GM19452 (cell line): Measurements from ENCODE around the gene GTF2F2.

Experiments used
- ATAC-seq: cut with Tn5 transposase; IDR thresholded peaks from one replicate; pipeline ENCODE4 v1.9.1; 2021; ENCODE audit not compliant: unreplicated experiment

GTF2F2 gene

DNA sequence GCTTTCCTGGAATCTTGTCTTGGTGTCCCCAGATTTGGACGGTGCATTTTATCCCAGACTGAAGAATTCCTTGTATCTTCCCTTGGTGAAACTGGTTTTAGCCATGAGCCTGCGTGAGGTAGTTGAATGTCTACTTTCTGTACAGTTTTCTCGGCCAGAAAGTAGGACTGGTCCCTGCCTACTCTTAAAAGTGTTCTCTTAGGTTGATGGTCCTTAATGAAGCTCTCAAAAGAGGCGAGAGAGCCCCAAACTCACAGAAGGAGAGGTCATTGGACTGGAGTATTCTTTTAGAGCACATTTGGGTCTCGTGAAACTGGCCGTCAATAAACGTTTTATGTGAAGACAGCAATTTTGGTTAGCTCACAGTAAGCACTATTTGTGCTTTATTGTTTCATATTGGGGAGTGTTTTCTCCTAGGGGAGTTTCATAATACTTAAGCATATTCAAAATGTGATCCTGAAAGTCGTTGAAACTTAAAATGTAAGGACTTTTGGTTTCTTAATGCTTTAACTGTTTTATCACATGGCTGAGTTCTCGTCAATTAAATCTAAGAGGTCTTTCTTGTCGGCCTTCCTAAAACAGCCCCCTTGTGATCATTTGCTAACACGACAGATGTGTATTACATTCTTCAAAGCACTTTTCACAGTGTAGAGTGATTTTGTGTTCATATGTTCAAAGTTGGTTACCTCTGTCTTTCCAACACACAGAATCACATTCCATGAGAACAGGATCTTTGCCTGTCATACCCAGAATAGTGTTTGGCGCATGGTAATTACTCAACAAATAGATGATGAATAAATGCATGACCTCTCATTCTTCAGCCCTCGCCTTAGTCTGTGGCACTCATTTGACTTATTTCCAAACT lies 889 bp downstream of the GTF2F2 start:
- ATAC-seq, result no peak

DNA sequence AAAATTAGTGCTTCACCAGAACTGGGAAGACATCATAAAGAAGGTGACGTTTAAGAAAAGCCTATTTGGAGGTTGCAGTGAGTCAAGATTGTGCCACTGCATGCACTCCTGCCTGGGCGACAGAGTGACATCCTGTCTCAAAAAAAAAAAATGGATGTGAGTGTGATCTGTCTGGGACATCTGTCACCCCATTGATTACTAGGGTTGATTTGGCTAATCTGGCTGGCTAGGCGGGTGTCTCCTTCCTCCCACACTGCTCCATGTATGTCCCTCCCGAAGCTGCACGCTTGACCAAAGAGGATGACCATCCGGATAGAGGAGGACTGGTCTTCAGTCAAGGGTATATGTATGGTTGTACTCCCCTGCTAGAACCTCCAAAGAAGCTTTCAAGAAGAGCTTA lies 2.6 kb downstream of the GTF2F2 start:
- ATAC-seq, result no peak

DNA sequence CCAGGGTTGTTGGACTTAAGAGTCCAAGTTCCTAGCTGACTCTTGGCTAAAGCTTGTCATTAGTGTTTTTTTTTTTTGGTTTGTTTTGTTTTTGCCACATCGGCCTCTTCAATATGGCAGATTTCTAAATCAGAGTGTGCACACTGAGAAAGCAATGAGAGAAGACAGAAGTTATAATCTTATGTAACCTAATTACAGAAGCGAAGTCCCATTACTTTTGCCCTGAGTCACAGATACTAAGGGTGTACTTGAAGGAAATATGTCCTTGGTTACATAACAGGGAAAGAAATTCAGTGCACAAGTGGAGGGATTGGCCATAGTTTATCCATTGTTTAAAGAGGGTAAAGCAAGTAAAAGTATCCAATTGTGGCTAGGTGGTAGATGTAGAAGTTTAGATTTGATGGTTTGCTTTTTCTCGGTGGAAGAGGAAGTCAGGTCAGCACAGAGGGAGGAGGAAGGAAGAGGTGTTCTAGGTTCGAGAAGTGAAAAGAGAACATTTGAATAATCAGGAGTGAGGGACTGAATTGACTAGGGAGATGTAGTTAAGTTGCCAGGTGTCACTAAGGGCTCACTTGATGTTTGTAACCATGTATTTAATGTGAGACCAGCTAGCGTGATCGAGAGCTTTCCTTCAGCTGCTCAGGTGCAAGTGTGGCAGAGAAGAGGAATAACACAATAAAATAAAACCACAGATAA lies 12.2 kb downstream of the GTF2F2 start:
- peak; percentile 89 for ATAC-seq

DNA sequence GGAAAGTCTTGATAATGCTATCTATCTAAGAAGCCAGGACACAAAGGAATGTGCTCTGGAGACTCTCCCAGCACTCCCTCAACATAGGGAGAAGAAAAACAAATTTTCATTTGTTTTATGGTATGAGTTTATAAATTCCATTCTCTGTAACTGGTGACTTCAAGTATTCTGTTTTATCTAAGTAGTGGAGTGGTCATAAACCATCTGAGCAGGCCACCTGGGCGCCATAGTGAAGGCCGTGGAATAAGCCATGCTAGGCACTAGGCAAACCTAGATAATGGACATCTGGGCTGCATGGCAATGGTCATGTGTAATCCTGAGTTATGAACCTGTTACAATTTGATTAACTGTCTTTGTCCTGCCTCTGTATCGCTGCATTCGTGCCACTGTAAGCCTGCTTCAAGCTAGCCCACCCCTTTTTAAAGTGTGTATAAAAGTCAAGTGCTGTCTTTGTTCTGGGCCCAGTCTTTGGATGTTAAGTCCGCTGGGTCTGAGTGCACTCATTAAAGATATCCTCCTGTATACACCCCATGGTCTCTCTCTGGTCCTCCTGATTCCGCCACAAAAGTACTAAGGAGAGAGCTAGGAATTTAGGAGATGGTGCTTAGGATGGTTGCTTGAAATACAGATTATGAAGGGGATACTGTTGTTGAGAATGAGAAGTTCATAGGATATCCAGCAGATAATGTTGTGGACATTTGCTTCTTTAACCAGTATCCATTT lies 13.2 kb downstream of the GTF2F2 start:
- ATAC-seq, result no peak

DNA sequence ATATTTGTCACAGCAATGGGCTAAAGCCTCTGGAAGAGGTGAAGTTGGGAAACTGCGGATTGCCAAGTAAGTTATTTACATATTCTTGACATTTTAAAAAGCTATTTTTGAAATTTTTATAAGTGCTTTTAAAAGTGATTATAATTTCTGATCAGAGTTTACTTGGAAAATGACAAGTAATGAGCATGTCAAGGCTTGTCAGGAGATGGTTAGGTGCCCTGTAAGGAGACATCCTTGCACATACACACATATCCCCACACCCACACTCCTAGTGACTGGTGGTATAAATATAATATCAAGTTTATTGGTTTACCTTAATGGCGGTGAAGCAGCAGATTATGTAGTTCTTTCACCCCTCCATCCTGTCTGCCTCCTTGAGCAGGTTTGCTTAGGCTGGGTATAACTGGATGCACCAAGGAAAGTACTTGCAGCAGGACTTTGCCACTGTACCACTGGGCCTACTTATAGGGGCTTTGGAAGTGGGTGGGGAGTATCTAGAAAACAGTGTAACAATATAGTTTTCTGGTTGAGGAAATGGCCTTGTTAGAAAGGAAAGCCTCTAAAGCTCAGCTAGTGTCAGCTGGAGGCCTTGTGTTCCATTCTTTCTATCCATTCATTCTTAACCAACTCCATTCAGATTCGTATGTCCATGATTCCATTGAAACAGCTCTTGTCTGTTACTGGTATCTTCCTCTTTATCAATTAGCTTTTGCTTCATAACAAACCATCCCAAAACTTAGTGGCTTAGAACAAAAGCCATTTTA lies 16.6 kb downstream of the GTF2F2 start:
- ATAC-seq, result no peak

DNA sequence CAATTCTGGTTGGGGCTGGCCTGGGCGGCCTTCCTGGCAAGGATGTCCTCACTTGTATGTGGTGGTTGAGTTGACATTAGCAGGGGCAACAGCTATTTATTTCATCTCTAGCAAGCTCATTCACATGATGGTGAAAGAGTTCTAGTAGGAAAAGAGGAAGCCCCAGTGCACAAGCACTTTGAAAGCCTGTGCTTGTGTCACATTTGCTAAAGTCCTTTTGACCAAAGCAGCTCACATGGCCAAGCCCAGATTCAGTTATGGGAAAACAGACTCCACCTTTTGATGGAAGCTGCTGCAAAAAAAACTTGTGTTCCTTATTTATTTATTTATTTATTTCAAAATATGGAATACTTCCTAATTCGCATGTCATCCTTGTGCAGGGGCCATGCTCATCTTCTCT lies 17.2 kb downstream of the GTF2F2 start:
- no peak for ATAC-seq

DNA sequence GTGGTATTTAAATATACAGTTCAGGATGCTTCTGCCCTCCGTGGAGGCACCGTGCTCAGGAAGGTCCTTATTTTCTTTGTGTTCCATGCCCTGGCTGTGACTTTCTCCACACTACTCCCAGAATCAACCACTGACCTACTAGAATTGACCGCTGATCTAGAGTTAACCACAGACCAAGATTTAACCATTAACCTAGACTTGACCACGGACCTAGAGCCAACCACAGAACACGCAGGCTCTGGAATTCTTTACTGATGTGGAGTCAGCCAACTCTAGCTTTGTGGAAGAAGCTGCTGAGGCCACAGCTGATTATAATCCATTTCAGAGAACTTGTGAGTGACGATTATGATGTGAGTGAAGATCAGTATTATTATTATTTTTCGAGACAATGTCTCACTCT lies 18.0 kb downstream of the GTF2F2 start:
- ATAC-seq, result no peak

DNA sequence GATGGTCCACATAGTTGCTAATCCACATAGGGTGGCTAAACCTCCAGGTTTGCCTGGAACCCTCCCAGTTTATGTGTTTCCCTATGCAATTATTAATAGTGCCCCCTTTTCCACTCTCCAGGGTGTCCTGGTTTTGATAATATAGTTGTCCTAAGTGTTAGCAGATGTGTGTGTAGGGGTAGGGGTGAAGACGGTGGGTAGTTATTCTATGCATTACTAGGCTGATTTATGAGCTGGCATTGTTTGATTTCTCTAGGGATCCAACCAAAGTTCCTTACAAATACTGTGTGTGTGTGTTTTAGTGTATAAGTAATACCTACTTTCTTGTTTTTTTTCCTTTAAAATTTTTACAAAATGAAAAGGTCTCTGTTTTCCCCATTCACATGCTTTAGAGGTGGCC lies 21.1 kb downstream of the GTF2F2 start:
- ATAC-seq, result no peak

DNA sequence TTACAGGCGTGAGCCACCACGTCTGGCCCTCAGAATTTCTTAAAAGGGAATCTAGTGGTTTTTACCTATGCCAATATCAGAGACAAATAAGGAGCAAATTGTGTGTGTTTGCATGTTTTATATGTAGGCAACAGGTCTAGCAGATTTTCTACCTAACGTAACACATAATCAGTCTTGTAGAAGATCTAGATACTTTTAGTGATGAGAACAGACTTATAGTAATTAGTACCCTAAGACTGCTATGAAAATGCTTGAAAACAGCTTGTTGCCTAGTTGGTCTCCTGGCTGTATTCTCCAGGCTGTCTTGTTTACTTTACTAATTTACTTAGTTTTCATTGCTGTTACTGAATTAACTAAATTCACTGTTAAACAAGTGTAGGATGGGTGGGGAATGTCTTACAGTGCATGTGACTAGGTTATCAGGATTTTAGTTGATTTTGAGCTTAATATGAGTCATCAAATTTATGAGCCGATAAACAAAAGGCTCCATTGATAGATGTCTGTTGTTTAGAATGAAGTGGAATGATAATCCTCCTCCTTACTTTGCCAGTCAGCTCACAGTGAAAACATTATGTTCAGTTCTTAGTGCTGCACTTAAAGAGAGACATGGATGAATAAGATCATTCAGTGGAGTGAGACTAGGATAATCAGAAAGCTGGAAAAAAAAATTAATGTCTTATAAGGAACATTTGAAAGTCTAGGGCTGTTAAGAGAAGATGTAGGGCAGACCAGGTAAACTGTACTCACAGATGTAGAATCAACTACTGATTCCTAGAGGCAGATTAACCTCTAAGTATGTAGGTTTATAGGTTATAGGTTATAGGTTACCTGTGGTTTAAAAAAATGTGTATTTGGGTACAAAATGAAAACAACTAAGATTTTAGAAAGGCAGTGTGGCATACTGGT lies 22.4 kb downstream of the GTF2F2 start:
- no peak for ATAC-seq

DNA sequence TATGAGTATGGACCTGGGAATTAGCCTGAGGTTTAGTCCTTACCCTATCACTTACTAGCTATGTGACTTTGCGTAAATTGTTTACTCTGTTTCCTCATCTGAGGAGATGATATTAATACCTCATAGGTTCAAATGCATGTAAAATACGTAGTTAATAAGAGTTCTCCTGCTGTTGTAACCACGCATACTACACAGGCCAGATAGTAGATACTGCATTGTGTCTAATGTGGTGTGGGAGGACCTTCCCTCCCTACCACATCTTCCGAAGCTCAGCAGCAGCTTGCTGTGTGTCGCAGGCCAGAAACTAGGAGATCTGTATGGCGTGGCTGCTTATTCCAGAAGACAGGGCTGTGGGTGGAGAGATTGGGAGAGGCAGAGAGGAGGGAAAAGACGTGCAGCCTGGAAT lies 23.0 kb downstream of the GTF2F2 start:
- no peak for ATAC-seq

DNA sequence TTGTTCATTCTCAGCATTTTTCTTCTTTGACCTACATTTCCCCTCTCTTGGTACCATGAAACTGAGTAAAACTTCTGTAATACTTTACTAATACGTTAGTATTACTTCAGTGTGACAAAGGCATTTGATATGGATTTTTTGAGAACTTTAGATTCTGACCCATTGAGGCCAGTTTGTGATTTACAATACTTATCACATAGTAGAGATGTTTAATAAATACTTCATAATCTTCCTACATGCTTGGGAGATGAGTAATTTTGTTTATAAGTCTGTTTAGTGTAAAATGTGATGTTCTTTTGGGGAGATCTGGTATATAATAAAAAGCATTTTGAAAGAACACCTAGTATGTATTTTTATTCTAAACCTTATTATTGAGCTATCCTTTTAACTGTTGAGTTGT lies 29.7 kb downstream of the GTF2F2 start:
- ATAC-seq, result no peak

DNA sequence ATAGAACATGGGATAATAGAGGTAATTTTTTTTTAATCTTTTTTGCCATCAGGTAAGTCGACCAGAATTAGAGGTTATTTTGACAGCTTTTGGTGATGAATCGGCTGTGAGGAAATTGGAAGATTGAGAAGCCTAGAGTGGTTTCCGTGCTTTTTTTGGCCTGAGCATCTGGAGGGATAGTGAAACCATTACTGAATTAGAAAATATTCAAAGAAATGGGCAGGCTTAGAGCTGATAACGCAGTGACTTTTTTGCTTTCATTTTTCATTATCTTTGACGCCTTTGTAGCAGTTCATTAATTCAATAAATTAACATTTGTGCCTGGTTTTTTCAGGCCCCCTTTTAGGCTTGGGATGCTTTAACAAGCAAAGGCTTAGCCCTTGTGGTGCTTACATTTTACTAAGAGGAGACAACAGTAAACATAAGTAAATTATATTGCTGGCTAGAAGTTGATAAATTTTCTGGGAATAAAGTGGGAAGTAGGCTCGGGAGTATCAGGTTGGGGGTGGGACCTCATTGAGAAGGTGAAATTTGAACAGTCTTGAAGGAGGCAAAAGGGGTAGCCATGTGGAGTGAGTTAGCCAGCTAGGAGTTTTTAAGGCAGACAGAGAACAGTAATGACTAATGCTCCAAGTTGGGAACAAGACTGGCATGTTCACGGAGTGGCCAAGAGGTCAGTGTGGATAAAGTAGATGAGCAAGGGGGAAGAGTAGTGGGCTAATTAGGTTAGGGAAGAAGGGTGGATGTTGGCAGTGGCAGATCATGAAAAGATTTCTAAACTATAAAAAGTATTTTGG lies 36.5 kb downstream of the GTF2F2 start:
- ATAC-seq, result no peak

DNA sequence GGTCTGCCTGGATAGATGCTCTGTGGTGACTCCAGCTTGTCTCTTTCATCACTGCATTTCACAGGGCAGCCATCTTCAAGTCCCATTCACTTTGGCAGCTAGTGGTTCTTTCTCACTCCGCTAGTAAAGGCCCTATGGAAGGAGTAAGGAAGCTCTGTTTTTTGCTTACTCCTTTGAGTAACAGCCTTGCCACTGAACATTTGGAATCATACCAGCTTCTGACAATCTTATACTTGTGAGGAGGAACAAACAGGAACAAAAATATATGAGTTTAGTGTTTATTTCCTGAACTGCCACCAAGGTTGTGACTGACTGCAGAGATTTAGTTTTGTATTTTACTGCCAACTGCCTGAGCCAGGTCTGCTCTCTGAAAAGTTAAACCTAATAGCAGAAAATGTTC lies 41.9 kb downstream of the GTF2F2 start:
- ATAC-seq, result no peak

DNA sequence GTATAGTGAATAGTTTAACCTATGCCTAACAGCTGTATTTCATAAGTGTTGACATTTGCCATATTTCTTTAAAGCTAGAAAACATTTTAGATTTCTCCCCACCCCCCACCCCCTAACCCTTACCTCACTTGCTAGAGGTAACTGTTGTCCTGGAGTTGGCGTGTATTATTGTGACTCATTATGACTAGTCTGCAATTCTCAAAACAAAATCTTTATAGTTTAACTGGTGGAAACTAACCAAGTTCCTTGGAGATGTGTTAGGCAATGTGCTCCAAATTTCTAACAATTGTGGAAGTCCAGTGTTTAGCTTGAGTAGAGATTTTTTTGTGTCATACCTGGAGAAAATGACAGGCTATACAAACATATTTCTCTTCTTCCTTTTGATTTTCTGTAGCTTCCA lies 42.5 kb downstream of the GTF2F2 start:
- no peak for ATAC-seq

DNA sequence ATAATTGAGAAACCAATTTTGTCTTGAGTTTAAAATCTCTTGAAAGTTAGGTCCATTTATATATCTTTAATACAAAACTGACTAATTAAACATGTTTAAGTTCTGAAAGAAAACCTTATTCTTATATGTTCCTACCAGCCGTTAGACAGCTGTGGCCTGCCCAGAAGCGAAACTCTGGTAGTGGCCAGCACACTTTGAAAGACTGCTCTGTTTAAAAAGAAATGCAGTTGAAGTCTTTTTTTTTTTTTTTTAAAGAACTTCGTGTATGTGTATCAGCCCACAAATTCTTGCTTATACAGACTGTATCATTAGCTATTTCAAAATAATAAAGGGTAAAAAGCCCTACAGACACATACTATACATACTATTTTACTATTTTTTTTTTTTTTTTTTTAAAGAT lies 46.5 kb downstream of the GTF2F2 start:
- no peak for ATAC-seq

DNA sequence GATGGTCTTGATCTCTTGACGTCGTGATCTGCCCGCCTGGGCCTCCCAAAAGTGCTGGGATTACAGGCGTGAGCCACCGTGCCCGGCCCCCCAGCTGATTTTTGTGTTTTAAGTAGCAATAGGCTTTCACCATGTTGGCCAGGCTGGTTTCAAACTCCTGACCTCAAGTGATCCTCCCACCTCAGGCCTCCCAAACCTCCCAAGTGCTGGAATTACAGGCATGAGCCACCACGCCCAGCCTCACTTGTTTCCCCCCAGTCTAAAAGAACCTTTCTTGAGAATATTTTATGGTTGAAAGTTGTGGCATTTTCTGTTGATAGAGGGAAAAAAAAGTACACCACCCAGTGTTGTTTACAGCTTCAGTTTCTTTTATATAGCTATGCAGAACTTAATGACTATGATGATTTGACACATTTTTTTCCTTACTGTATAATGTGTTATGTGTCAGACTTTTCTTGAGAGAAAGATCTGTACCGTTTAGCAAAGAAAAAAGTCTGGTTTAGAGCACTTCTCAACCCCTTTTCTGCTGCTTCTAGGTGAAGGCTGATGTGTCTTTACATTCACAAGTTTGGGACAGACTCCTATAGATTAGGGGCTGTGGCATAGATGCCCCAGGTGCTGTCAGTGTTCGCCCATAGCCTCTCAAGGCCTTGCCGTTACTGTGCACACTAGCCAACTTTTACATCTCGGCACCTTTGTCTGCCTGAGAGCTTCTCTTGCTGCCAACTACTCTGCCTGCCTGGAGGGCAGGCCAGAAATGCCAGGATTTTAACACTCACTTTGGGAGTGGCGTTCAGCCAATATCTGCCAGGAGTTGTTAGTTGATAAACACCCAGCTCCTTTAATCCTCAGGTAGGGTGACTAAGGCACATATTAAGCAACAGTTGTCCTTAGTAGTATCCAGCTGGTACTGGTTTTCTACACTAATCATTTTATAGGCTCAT lies 47.6 kb downstream of the GTF2F2 start:
- ATAC-seq, result no peak

DNA sequence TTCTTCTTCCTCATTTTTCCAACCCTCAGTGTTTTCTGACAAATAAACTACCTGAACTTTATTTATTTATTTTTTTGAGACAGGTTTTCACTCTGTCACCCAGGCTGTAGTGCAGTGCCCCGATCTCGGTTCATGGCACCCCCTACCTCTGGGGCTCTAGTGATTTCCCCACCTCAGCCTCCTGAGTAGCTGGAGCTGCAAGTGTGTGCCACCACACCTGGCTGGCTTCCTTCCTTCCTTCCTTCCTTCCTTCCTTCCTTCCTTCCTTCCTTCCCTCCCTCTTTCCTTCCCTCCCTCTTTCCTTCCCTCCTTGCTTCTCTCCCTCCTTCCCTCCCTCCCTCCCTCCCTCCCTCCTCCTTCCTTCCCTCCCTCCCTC lies 48.2 kb downstream of the GTF2F2 start:
- ATAC-seq, result no peak

DNA sequence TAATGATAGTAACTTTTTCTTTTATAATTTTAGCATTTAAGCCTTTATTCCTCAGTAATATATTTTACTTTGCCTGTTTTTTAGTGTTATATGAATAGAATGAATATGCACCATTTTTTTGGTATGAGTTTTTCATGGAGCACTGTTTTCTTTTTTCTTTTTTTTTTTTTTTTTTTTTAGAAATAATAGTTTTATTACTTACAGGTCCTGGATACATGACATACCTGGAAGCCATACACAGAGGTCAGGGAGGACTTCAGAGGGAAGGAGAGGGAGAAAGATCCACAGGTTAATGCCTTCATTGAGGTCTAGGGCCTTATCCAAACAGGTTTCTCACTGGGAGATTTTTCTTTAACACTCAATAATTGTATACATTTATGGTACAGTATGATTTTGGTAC lies 54.2 kb downstream of the GTF2F2 start:
- ATAC-seq, result no peak
